A549 (cell line): ENCODE measurements around the gene DLG2. TPM values are rescaled to one million over a fixed set of nuclear protein-coding genes. Genes with fewer than 3 reads are reported as not detected.
"Not testable (repeated sequence)": the region's sequence is repeated elsewhere in the genome, so short reads cannot be mapped to it uniquely, and the experiment has no call there.

Source experiments
- ATAC-seq, 2 experiments: fragments of 200-7000 bp in 1 of 2; fragments of >200 bp in 1 of 2; cut with Nextera tagmentation in 1 of 2; cut with Tn5 transposase in 1 of 2; 3 replicates each; pipeline versions ENCODE4 v1.8.0 to v1.9.1; 2018 to 2020; ENCODE audit warnings: mild to moderate bottlenecking in 1 of 2, moderate library complexity in 1 of 2
- CTCF ChIA-PET: fragments of 300-600 bp; sonication (Branson Sonifier 250); formaldehyde crosslinking; extraction: SDS; loops from one replicate; lab custom pipeline; 2021; ENCODE audit warnings: antibody characterized with exemption, inconsistent platforms; lab: Yijun Ruan, JAX
- POLR2A ChIA-PET: fragments of 350-600 bp; formaldehyde crosslinking; extraction: SDS; loops from one replicate; lab custom pipeline; 2021; ENCODE audit warnings: antibody characterized with exemption, inconsistent platforms; lab: Yijun Ruan, JAX
- DNase-seq, 2 experiments: peaks; one replicate each; pipeline versions ENCODE4 v3.0.0 to v3.0.0-alpha.2; 2011 to 2016; ENCODE audit warnings: low read depth in 1 of 2, low spot score in 1 of 2
- FAIRE-seq: peaks from 2 replicates; lab custom pipeline; 2011; peaks lifted over from hg19 to GRCh38; lab: Jason Lieb, UNC
- H3K27ac ChIP-seq, 2 experiments: fragments of >200 bp; sonication (Bioruptor Twin); formaldehyde crosslinking; 3 replicates each; pipeline ENCODE4 v1.5.1; 2016 to 2017
- H3K4me1 ChIP-seq: fragments of >200 bp; sonication (Bioruptor Twin); formaldehyde crosslinking; 3 replicates; pipeline ENCODE4 v1.6.1; 2016
- H3K4me2 ChIP-seq: fragments of >200 bp; sonication (Bioruptor Twin); formaldehyde crosslinking; 3 replicates; pipeline ENCODE4 v1.6.1; 2016
- H3K4me3 ChIP-seq: fragments of >200 bp; sonication (Bioruptor Twin); formaldehyde crosslinking; 3 replicates; pipeline ENCODE4 v1.5.1; 2016
- H3K9me3 ChIP-seq: fragments of >200 bp; sonication (Bioruptor Twin); formaldehyde crosslinking; 3 replicates; pipeline ENCODE4 v1.6.1; 2016
- BHLHE40 ChIP-seq: IDR thresholded peaks from 2 replicates; pipeline ENCODE4 v1.6.1; 2012; ENCODE audit warnings: low read depth, low read length, inconsistent platforms
- CEBPB ChIP-seq, 2 experiments: fragments of >200 bp in 1 of 2; sonication (Bioruptor Twin) in 1 of 2; formaldehyde crosslinking in 1 of 2; IDR thresholded peaks; 2 replicates each; pipeline ENCODE4 v1.6.1; 2012 to 2016
- CHD4 ChIP-seq: fragments of 200-600 bp; sonication (generic); IDR thresholded peaks from 2 replicates; pipeline ENCODE4 v1.6.1; 2016; ENCODE audit warnings: antibody characterized with exemption, mild to moderate bottlenecking, borderline replicate concordance
- EHMT2 ChIP-seq: fragments of 200-600 bp; sonication (generic); IDR thresholded peaks from 2 replicates; pipeline ENCODE4 v1.6.1; 2016; ENCODE audit warnings: antibody characterized with exemption, low read depth, mild to moderate bottlenecking, moderate library complexity
- EP300 ChIP-seq, 2 experiments: fragments of >200 bp; sonication (Bioruptor Twin); formaldehyde crosslinking; IDR thresholded peaks; 2 replicates in 1 of 2; 3 replicates in 1 of 2; pipeline ENCODE4 v1.6.1; 2016 to 2017
- FOSB ChIP-seq: fragments of 250-450 bp; sonication (Bioruptor Pico); IDR thresholded peaks from 2 replicates; pipeline ENCODE4 v1.5.0; 2020; ENCODE audit warnings: mild to moderate bottlenecking, moderate library complexity
- FOSL2 ChIP-seq, 2 experiments: fragments of 450-650 bp in 1 of 2; fragments of >200 bp in 1 of 2; sonication (Bioruptor Twin) in 1 of 2; formaldehyde crosslinking; IDR thresholded peaks; 2 replicates each; pipeline versions ENCODE4 v1.5.0 to v1.6.1; 2016 to 2020; ENCODE audit warnings: mild to moderate bottlenecking in 1 of 2, moderate library complexity in 1 of 2
- FOXS1 ChIP-seq: fragments of 250-450 bp; sonication (Bioruptor Pico); IDR thresholded peaks from 2 replicates; pipeline ENCODE4 v1.5.0; 2020; ENCODE audit warnings: mild to moderate bottlenecking, moderate library complexity
- GATA3 ChIP-seq: IDR thresholded peaks from 2 replicates; pipeline ENCODE4 v1.6.1; 2012; ENCODE audit warnings: borderline replicate concordance
- HDAC2 ChIP-seq: fragments of 200-600 bp; sonication (generic); IDR thresholded peaks from 2 replicates; pipeline ENCODE4 v1.6.1; 2016
- JUN ChIP-seq, 2 experiments: fragments of >200 bp; sonication (Bioruptor Twin); formaldehyde crosslinking; IDR thresholded peaks; 2 replicates in 1 of 2; 3 replicates in 1 of 2; pipeline ENCODE4 v1.6.1; 2016 to 2017
- MYC ChIP-seq: IDR thresholded peaks from 2 replicates; pipeline ENCODE4 v1.6.1; 2012; ENCODE audit warnings: mild to moderate bottlenecking, inconsistent platforms, low read length, improper control_type of control experiment, borderline replicate concordance
- NFE2L2 ChIP-seq: fragments of 150-350 bp; conservative IDR thresholded peaks from 2 replicates; pipeline ENCODE4 v1.6.1; 2014; ENCODE audit warnings: low read length
- NPAS2 ChIP-seq: fragments of 250-450 bp; sonication (Bioruptor Pico); IDR thresholded peaks from 2 replicates; pipeline ENCODE4 v1.8.0; 2022; ENCODE audit warnings: mild to moderate bottlenecking, moderate library complexity, borderline replicate concordance
- NR3C1 ChIP-seq: fragments of >200 bp; sonication (Bioruptor Twin); formaldehyde crosslinking; IDR thresholded peaks from 3 replicates; pipeline ENCODE4 v1.6.1; 2017
- PHF8 ChIP-seq: fragments of 200-600 bp; sonication (generic); IDR thresholded peaks from 2 replicates; pipeline ENCODE4 v1.6.1; 2016; ENCODE audit warnings: low read depth, mild to moderate bottlenecking, antibody characterized with exemption, moderate library complexity, borderline replicate concordance
- RARB ChIP-seq: fragments of 250-450 bp; sonication (Bioruptor Pico); IDR thresholded peaks from 2 replicates; pipeline ENCODE4 v1.8.0; 2021; ENCODE audit warnings: mild to moderate bottlenecking, moderate library complexity
- RCOR1 ChIP-seq: fragments of 150-350 bp; IDR thresholded peaks from 2 replicates; pipeline ENCODE4 v1.6.1; 2014; ENCODE audit warnings: antibody characterized with exemption, low read length, low read depth
- SMC3 ChIP-seq: fragments of >200 bp; sonication (Bioruptor Twin); formaldehyde crosslinking; IDR thresholded peaks from 3 replicates; pipeline ENCODE4 v1.6.1; 2018; ENCODE audit warnings: inconsistent platforms
- SREBF2 ChIP-seq: fragments of 450-650 bp; IDR thresholded peaks from 2 replicates; pipeline ENCODE4 v1.6.1; 2014; ENCODE audit warnings: mild to moderate bottlenecking, moderate library complexity
- TFCP2L1 ChIP-seq: fragments of 250-450 bp; sonication (Bioruptor Pico); IDR thresholded peaks from 2 replicates; pipeline ENCODE4 v1.5.0; 2021; ENCODE audit warnings: mild to moderate bottlenecking
- ZFP36 ChIP-seq: fragments of 450-650 bp; IDR thresholded peaks from 2 replicates; pipeline ENCODE4 v1.6.1; 2014; ENCODE audit warnings: borderline replicate concordance; ENCODE audit not compliant: partially characterized antibody
- ZNF302 ChIP-seq: fragments of 250-450 bp; sonication (Bioruptor Pico); IDR thresholded peaks from 2 replicates; pipeline ENCODE4 v1.9.0; 2021; ENCODE audit warnings: inconsistent platforms, mild to moderate bottlenecking, moderate library complexity
- WGBS: methylation state at CpG from one replicate; pipeline ENCODE4 v1.1.6; 2017; ENCODE audit errors: missing lambda C conversion rate; 5-methylcytosine and 5-hydroxymethylcytosine counted together
- polyA plus RNA-seq, 4 experiments: library from polyadenylated mRNA; depleted of rRNA in 3 of 4; stranded (reverse); fragments of >200 nt; fragmentation: RNase III in 1 of 4; extraction: RNeasy Plus Mini Kit Qiagen cat#74134 plus additional on column Dnase treatment in 1 of 4; gene quantifications; 2 replicates in 3 of 4; 3 replicates in 1 of 4; pipeline ENCODE4 v1.2.3, GENCODE V29; 2011 to 2017
- TF ChIP-seq, protein P1 (sequence below): fragments of 450-650 bp; IDR thresholded peaks from 2 replicates; pipeline ENCODE4 v1.6.1; 2014; ENCODE audit warnings: antibody characterized with exemption
- TF ChIP-seq, protein P2 (sequence below): IDR thresholded peaks from 2 replicates; pipeline ENCODE4 v1.6.1; 2012; ENCODE audit warnings: low read depth, borderline replicate concordance
- TF ChIP-seq, protein P3 (sequence below): fragments of 150-350 bp; IDR thresholded peaks from 2 replicates; pipeline ENCODE4 v1.6.1; 2014; ENCODE audit warnings: low read depth, mild to moderate bottlenecking, low read length

DLG2 gene
- polyA plus RNA-seq, 2 of the 4 experiments (the other 2 are of a cell fraction): 0.26 to 0.79 TPM

DNA sequence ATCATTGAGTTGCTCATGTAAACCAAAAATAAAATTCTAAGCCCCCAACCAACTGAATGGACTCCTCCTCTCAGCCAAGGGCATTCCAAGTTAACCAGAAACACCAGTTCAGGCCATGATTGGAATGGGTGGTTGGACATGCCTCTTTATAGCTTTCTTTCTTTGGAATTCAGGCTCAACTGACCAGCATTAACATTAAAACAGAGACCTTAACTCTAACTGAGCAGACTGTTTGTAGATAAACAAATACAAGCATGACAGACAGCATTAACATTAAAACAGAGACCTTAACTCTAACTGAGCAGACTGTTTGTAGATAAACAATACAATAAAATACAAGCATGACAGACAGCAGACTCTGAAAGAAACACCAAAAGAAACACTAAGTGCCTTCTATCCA is 278.2 kb downstream of the DLG2 start:
- no peak overlapping the region for H3K27ac ChIP-seq

DNA sequence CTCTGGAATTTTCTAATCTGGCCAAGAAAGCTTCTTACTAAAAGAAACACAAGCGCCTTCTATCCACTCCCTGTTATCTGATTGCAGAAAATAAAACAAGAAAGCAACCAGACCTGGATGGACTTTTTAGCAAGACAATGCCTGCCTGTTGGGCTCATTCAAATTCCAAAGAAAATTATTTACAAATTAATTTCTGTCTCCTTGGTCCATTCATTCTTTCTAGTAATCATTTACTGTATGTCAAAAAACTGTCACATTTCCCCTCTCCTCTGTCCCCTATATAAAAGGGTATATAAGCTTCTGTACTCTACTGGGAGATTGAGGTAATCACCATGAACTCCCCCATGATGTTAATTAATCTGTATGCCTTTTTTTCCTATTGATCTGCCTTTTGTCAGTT is 279.9 kb downstream of the DLG2 start:
- ATAC-seq (no peak), FAIRE-seq (no peak), DNase-seq (no peak)
- Histone ChIP-seq H3K4me3 (no peak overlapping the region), H3K9me3 (no peaks in the 10 kb centered on the region), H3K27ac (no peak overlapping the region), H3K4me2 (no peak overlapping the region), H3K4me1 (no peaks in the 10 kb centered on the region)
- WGBS: 27% methylated on average over 1 of the region's 1 CpG
- TF ChIP-seq FOXS1 (CRISPR knock-in tag): no peak
- no peak for TF ChIP-seq RARB (CRISPR knock-in tag)
- no peak for TF ChIP-seq MYC
- no peak for TF ChIP-seq SREBF2
- no peak for TF ChIP-seq CHD4
- TF ChIP-seq RCOR1: no peak
- TF ChIP-seq GATA3: no peak
- TF ChIP-seq, protein P1, sequence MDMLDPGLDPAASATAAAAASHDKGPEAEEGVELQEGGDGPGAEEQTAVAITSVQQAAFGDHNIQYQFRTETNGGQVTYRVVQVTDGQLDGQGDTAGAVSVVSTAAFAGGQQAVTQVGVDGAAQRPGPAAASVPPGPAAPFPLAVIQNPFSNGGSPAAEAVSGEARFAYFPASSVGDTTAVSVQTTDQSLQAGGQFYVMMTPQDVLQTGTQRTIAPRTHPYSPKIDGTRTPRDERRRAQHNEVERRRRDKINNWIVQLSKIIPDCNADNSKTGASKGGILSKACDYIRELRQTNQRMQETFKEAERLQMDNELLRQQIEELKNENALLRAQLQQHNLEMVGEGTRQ: no peak
- no peak for TF ChIP-seq JUN (IDR thresholded peaks at IDR 0.05)
- TF ChIP-seq HDAC2: no peak
- TF ChIP-seq PHF8: no peak
- TF ChIP-seq, protein P2, sequence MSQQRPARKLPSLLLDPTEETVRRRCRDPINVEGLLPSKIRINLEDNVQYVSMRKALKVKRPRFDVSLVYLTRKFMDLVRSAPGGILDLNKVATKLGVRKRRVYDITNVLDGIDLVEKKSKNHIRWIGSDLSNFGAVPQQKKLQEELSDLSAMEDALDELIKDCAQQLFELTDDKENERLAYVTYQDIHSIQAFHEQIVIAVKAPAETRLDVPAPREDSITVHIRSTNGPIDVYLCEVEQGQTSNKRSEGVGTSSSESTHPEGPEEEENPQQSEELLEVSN: no peak
- no peak for TF ChIP-seq ZFP36
- TF ChIP-seq ZNF302 (CRISPR knock-in tag): no peak
- no peak for TF ChIP-seq SMC3
- CTCF ChIA-PET: interaction anchor here (0.7 to 1.9 kb wide), 2 partner anchors 15 to 534 kb away, joined by 4 read pairs; no protein-coding TSS in a partner anchor
- POLR2A ChIA-PET: no interaction called here

More for the DNA sequence above, 278.2 kb downstream of the DLG2 start:
- ChIA-PET CTCF (no interaction called here), POLR2A (no interaction called here)
- no peak for ATAC-seq
- Histone ChIP-seq H3K4me3 (no peak overlapping the region), H3K9me3 (no peaks in the 10 kb centered on the region), H3K4me1 (no peaks in the 10 kb centered on the region), H3K4me2 (no peak overlapping the region)
- DNase-seq: no peak
- no peak for FAIRE-seq
- TF ChIP-seq CEBPB (IDR thresholded peaks at IDR 0.05) (no peak), NR3C1 (no peak), FOSL2 (IDR thresholded peaks at IDR 0.05) (no peak), FOSL2 (CRISPR knock-in tag; IDR thresholded peaks at IDR 0.05) (no peak), TFCP2L1 (CRISPR knock-in tag) (no peak), FOSB (CRISPR knock-in tag) (no peak), NFE2L2 (no peak), EHMT2 (no peak), RCOR1 (no peak)

DNA sequence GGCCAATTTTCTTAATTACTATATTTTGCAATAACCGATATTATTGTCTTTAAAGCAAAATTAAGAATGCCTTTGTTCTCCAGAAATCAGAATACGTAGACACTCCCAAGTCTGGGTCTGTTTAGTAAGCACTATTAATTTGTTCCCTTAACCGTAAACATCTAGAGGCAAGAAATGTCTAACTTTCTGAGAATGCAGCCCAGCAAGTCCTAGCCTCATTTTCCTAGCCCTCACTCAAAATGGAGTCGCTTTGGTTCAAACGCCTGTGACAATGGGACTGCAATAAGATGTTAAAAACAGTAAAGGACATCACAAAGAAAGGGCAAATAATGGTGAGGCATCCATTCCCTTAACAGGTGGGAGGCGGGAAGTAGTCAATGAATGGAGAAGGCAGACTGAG is 280.7 kb downstream of the DLG2 start:
- Histone ChIP-seq H3K27ac (no peak overlapping the region), H3K4me2 (no peak overlapping the region), H3K9me3 (no peaks in the 10 kb centered on the region), H3K4me3 (no peak overlapping the region), H3K4me1 (no peaks in the 10 kb centered on the region)
- ChIA-PET CTCF (interaction anchor here (1.9 kb wide), 1 partner anchor 14 kb away, joined by 4 read pairs; no protein-coding TSS in a partner anchor), POLR2A (no interaction called here)
- TF ChIP-seq BHLHE40: no peak
- no peak for TF ChIP-seq NPAS2 (CRISPR knock-in tag)
- TF ChIP-seq EP300 (IDR thresholded peaks at IDR 0.05): no peak
- TF ChIP-seq, protein P3, sequence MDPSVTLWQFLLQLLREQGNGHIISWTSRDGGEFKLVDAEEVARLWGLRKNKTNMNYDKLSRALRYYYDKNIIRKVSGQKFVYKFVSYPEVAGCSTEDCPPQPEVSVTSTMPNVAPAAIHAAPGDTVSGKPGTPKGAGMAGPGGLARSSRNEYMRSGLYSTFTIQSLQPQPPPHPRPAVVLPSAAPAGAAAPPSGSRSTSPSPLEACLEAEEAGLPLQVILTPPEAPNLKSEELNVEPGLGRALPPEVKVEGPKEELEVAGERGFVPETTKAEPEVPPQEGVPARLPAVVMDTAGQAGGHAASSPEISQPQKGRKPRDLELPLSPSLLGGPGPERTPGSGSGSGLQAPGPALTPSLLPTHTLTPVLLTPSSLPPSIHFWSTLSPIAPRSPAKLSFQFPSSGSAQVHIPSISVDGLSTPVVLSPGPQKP: no peak
- no peak for FAIRE-seq
- DNase-seq: no peak
- no peak for ATAC-seq
- 71% methylated on average over 6 of the region's 6 CpGs for WGBS

DNA sequence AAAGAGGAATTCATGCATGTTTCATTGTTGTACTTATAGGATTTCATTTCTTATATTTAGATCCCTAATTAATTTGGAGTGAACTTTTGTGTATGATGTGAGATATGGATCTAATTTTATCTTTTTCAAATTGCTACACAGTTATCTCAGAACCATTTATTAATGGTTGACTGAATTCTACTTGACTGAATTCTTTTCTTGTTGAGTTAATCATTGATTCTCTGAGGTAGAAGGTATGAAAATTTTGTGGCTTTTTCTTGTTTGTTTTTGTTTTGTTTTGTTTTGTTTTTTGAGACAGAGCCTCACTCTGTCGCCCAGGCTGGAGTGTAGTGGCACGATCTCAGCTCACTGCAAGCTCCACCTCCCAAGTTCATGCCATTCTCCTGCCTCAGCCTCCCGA is 286.3 kb downstream of the DLG2 start:
- H3K27ac ChIP-seq, FAIRE-seq, H3K4me1 ChIP-seq, H3K4me2 ChIP-seq, H3K4me3 ChIP-seq, POLR2A ChIA-PET, ATAC-seq, CTCF ChIA-PET, DNase-seq, H3K9me3 ChIP-seq: not testable (repeated sequence)
- WGBS: 49% methylated on average over 3 of the region's 3 CpGs
